HepG2 (cell line): Measurements from ENCODE around the gene KIF26B. TPM values are rescaled to one million over a fixed set of nuclear protein-coding genes. Genes with fewer than 3 reads are reported as not detected.

Experiments
- CCDC6 ChIP-seq: sonication (generic); formaldehyde crosslinking; IDR thresholded peaks from 2 replicates; pipeline ENCODE4 v1.8.1; 2022; ENCODE audit warnings: mild to moderate bottlenecking, missing genetic modification reagents, moderate library complexity
- ISL2 ChIP-seq: sonication (generic); formaldehyde crosslinking; IDR thresholded peaks from 2 replicates; pipeline ENCODE4 v1.5.0; 2020; ENCODE audit warnings: missing genetic modification reagents
- NFYB ChIP-seq: sonication (generic); formaldehyde crosslinking; IDR thresholded peaks from 2 replicates; pipeline ENCODE4 v1.4.0; 2020; ENCODE audit warnings: missing genetic modification reagents
- PAX8 ChIP-seq: sonication (generic); formaldehyde crosslinking; IDR thresholded peaks from 2 replicates; pipeline ENCODE4 v1.8.0; 2022; ENCODE audit warnings: mild to moderate bottlenecking, missing genetic modification reagents, borderline replicate concordance
- SSRP1 ChIP-seq: IDR thresholded peaks from 2 replicates; pipeline ENCODE4 v1.6.1; 2016; ENCODE audit warnings: control low read depth
- ZMYM4 ChIP-seq: sonication (generic); formaldehyde crosslinking; IDR thresholded peaks from 2 replicates; pipeline ENCODE4 v1.8.1; 2023; ENCODE audit warnings: mild to moderate bottlenecking, missing genetic modification reagents
- polyA plus RNA-seq, 8 experiments: library from polyadenylated mRNA; depleted of rRNA in 3 of 8; stranded (reverse) in 7 of 8; unstranded in 1 of 8; fragments of >200 nt; fragmentation: Illumina TruSeq in 4 of 8; extraction: Trizol in 4 of 8; gene quantifications; 2 replicates each; pipeline versions ENCODE4 v1.2.1 to v1.2.3, GENCODE V29; 2011 to 2016; ENCODE audit warnings: low read depth in 4 of 8, missing spikeins in 1 of 8, mixed read lengths in 1 of 8; ENCODE audit not compliant: insufficient read depth in 1 of 8
- total RNA-seq, 5 experiments: library from RNA; depleted of rRNA; stranded (reverse); fragments of >200 nt; fragmentation: Illumina TruSeq; extraction: Trizol; gene quantifications; 2 replicates each; pipeline ENCODE4 v1.2.3, GENCODE V29; 2016; ENCODE audit warnings: low read depth in 1 of 5
- TF ChIP-seq, protein P1 (sequence below): IDR thresholded peaks from 2 replicates; pipeline ENCODE4 v1.6.1; 2016; ENCODE audit warnings: mild to moderate bottlenecking
- TF ChIP-seq, protein P2 (sequence below): sonication (generic); formaldehyde crosslinking; IDR thresholded peaks from 2 replicates; pipeline ENCODE4 v1.9.0; 2021; ENCODE audit warnings: missing genetic modification reagents, borderline replicate concordance
- TF ChIP-seq, protein P3 (sequence below), 2 experiments: fragments of 450-650 bp in 1 of 2; sonication (generic) in 1 of 2; formaldehyde crosslinking in 1 of 2; IDR thresholded peaks; 2 replicates each; pipeline versions ENCODE4 v1.6.1 to v1.8.0; 2016 to 2022; ENCODE audit warnings: antibody characterized with exemption in 1 of 2, mild to moderate bottlenecking in 1 of 2, missing genetic modification reagents in 1 of 2
- TF ChIP-seq, protein P4 (sequence below): sonication (generic); formaldehyde crosslinking; conservative IDR thresholded peaks from 2 replicates; pipeline ENCODE4 v1.4.0; 2020; ENCODE audit warnings: missing genetic modification reagents

KIF26B gene
- total and polyA plus RNA-seq, 2 of the 13 experiments (the other 11 are each of a cell fraction or from before 2014, with no cell fraction given) = 0.08 to 0.09 TPM

DNA sequence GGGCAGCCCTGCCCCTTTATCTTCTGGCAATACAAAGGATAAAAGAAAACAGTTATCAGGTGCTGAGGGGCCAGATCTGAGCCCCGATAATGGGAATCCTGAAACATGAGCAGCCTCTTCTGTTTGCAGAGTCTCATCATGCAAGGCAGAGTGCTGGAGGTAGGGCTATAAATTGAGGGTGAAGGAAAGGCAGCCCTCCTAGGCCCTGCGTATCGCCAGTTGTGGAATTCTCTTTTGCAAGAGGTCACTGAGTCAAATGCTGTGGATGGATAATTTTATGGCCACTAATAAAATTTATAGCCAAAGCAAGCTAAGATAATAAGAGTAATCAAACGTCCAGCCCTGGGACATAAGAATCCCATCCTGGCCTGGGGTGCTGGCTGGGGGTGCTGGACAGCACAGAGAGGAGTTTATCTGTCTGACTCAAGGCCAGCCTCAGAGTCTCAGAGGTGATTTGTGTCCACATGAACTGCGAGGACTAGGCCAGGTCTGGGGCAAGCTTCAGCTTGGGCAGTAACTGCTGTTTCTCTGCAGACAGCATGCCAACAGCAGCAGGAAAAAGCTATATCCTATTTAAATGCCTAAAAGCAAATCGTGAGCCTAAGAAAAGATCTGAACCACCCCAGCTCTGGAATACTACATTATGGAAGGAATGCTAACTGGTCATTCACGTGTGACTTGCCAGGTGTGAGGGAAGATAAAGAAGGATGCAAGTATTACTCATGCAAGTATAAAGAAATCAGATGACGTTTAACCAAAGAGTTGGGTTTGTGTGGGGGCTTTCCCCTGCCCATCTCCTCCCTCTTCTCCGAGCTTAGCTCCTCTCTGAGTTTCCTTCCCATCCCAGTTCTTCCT is 254.8 kb downstream of the KIF26B start (continued):
- TF ChIP-seq, protein P1, sequence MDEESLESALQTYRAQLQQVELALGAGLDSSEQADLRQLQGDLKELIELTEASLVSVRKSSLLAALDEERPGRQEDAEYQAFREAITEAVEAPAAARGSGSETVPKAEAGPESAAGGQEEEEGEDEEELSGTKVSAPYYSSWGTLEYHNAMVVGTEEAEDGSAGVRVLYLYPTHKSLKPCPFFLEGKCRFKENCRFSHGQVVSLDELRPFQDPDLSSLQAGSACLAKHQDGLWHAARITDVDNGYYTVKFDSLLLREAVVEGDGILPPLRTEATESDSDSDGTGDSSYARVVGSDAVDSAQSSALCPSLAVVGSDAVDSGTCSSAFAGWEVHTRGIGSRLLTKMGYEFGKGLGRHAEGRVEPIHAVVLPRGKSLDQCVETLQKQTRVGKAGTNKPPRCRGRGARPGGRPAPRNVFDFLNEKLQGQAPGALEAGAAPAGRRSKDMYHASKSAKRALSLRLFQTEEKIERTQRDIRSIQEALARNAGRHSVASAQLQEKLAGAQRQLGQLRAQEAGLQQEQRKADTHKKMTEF (CRISPR knock-in tag) = no peak
- TF ChIP-seq ZMYM4 (CRISPR knock-in tag) (no peak), PAX8 (no peak), ISL2 (CRISPR knock-in tag) (no peak), CCDC6 (CRISPR knock-in tag) (no peak), SSRP1 (CRISPR knock-in tag) (no peak), NFYB (CRISPR knock-in tag) (no peak)
- TF ChIP-seq, protein P2, sequence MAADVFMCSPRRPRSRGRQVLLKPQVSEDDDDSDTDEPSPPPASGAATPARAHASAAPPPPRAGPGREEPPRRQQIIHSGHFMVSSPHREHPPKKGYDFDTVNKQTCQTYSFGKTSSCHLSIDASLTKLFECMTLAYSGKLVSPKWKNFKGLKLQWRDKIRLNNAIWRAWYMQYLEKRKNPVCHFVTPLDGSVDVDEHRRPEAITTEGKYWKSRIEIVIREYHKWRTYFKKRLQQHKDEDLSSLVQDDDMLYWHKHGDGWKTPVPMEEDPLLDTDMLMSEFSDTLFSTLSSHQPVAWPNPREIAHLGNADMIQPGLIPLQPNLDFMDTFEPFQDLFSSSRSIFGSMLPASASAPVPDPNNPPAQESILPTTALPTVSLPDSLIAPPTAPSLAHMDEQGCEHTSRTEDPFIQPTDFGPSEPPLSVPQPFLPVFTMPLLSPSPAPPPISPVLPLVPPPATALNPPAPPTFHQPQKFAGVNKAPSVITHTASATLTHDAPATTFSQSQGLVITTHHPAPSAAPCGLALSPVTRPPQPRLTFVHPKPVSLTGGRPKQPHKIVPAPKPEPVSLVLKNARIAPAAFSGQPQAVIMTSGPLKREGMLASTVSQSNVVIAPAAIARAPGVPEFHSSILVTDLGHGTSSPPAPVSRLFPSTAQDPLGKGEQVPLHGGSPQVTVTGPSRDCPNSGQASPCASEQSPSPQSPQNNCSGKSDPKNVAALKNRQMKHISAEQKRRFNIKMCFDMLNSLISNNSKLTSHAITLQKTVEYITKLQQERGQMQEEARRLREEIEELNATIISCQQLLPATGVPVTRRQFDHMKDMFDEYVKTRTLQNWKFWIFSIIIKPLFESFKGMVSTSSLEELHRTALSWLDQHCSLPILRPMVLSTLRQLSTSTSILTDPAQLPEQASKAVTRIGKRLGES (CRISPR knock-in tag) = no peak
- TF ChIP-seq, protein P3, sequence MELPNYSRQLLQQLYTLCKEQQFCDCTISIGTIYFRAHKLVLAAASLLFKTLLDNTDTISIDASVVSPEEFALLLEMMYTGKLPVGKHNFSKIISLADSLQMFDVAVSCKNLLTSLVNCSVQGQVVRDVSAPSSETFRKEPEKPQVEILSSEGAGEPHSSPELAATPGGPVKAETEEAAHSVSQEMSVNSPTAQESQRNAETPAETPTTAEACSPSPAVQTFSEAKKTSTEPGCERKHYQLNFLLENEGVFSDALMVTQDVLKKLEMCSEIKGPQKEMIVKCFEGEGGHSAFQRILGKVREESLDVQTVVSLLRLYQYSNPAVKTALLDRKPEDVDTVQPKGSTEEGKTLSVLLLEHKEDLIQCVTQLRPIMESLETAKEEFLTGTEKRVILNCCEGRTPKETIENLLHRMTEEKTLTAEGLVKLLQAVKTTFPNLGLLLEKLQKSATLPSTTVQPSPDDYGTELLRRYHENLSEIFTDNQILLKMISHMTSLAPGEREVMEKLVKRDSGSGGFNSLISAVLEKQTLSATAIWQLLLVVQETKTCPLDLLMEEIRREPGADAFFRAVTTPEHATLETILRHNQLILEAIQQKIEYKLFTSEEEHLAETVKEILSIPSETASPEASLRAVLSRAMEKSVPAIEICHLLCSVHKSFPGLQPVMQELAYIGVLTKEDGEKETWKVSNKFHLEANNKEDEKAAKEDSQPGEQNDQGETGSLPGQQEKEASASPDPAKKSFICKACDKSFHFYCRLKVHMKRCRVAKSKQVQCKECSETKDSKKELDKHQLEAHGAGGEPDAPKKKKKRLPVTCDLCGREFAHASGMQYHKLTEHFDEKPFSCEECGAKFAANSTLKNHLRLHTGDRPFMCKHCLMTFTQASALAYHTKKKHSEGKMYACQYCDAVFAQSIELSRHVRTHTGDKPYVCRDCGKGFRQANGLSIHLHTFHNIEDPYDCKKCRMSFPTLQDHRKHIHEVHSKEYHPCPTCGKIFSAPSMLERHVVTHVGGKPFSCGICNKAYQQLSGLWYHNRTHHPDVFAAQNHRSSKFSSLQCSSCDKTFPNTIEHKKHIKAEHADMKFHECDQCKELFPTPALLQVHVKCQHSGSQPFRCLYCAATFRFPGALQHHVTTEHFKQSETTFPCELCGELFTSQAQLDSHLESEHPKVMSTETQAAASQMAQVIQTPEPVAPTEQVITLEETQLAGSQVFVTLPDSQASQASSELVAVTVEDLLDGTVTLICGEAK (IDR thresholded peaks at IDR 0.05) = no peak
- TF ChIP-seq, protein P3 (CRISPR knock-in tag; IDR thresholded peaks at IDR 0.05) = no peak
- TF ChIP-seq, protein P4, sequence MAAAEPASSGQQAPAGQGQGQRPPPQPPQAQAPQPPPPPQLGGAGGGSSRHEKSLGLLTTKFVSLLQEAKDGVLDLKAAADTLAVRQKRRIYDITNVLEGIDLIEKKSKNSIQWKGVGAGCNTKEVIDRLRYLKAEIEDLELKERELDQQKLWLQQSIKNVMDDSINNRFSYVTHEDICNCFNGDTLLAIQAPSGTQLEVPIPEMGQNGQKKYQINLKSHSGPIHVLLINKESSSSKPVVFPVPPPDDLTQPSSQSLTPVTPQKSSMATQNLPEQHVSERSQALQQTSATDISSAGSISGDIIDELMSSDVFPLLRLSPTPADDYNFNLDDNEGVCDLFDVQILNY (CRISPR knock-in tag) = no peak
